SK-N-MC (cell line): ENCODE data around the gene RGS7.
"Not testable (repeated sequence)": the region's sequence is repeated elsewhere in the genome, so short reads cannot be mapped to it uniquely, and the experiment has no call there.

Source experiments
- EZH2 ChIP-seq: fragments of 200-600 bp; sonication (generic); IDR thresholded peaks from one replicate; pipeline ENCODE4 v1.6.1; 2017; ENCODE audit warnings: antibody characterized with exemption
- FOXP2 ChIP-seq: optimal IDR thresholded peaks from 2 replicates; pipeline ENCODE3; 2011; ENCODE audit warnings: mild to moderate bottlenecking, moderate library complexity; ENCODE audit not compliant: insufficient read depth; ENCODE audit errors: extremely low read length, control extremely low read depth
- POLR2AphosphoS5 ChIP-seq: IDR thresholded peaks from 2 replicates; pipeline ENCODE4 v1.6.1; 2012; ENCODE audit warnings: mild to moderate bottlenecking, low read depth, low read length, borderline replicate concordance

- not testable (repeated sequence) for TF ChIP-seq POLR2AphosphoS5, EZH2, FOXP2
Observed at GRCh38 chr1:241302024-241302423, 55.0 kb downstream of the RGS7 start.
